ENCODE data around the gene BRSK2.
"Not testable (repeated sequence)": the region's sequence is repeated elsewhere in the genome, so short reads cannot be mapped to it uniquely, and the experiment has no call there.

Gene BRSK2

GRCh38 chr11:1409852-1410125 is 20.1 kb downstream of the BRSK2 start:
- not testable (repeated sequence) for DNase-seq (ENCODE audit: low read depth)

GRCh38 chr11:1410366-1411291 is 20.9 kb downstream of the BRSK2 start:
- DNase-seq (ENCODE audit: low read depth) = no peak

- DNase-seq (ENCODE audit: low read depth) = no peak
Observed at GRCh38 chr11:1411301-1411700, 21.6 kb downstream of the BRSK2 start.

- not testable (repeated sequence) for DNase-seq (ENCODE audit: low read depth)
Observed at GRCh38 chr11:1411739-1412138, 22.0 kb downstream of the BRSK2 start.

- DNase-seq (ENCODE audit: low read depth) = no peak
Observed at GRCh38 chr11:1412377-1413095, 22.8 kb downstream of the BRSK2 start.

- no peak for DNase-seq (ENCODE audit: low read depth)
Observed at GRCh38 chr11:1414650-1415049, 24.9 kb downstream of the BRSK2 start.

GRCh38 chr11:1415631-1416030 is 25.9 kb downstream of the BRSK2 start:
- DNase-seq (ENCODE audit: low read depth) = no peak

GRCh38 chr11:1418192-1418795 is 28.6 kb downstream of the BRSK2 start:
- not testable (repeated sequence) for DNase-seq (ENCODE audit: low read depth)

GRCh38 chr11:1419811-1420210 is 30.1 kb downstream of the BRSK2 start:
- DNase-seq (ENCODE audit: low read depth) = no peak

- DNase-seq (ENCODE audit: low read depth) = no peak
Observed at GRCh38 chr11:1421291-1421690, 31.6 kb downstream of the BRSK2 start.

GRCh38 chr11:1422481-1422880 is 32.7 kb downstream of the BRSK2 start:
- DNase-seq (ENCODE audit: low read depth) = no peak

- DNase-seq (ENCODE audit: low read depth) = no peak
Observed at GRCh38 chr11:1422981-1423380, 33.2 kb downstream of the BRSK2 start.

- not testable (repeated sequence) for DNase-seq (ENCODE audit: low read depth)
Observed at GRCh38 chr11:1423406-1423805, 33.7 kb downstream of the BRSK2 start.

GRCh38 chr11:1425006-1425405 is 35.3 kb downstream of the BRSK2 start:
- DNase-seq (ENCODE audit: low read depth) = no peak

GRCh38 chr11:1425439-1425838 is 35.7 kb downstream of the BRSK2 start:
- no peak for DNase-seq (ENCODE audit: low read depth)

GRCh38 chr11:1428762-1429316 is 39.1 kb downstream of the BRSK2 start:
- DNase-seq (ENCODE audit: low read depth) = no peak

- DNase-seq (ENCODE audit: low read depth) = no peak
Observed at GRCh38 chr11:1433568-1433967, 43.8 kb downstream of the BRSK2 start.

GRCh38 chr11:1433977-1434640 is 44.4 kb downstream of the BRSK2 start:
- DNase-seq (ENCODE audit: low read depth) = no peak

GRCh38 chr11:1435479-1435819 is 45.7 kb downstream of the BRSK2 start:
- not testable (repeated sequence) for DNase-seq (ENCODE audit: low read depth)

- no peak for DNase-seq (ENCODE audit: low read depth)
Observed at GRCh38 chr11:1435820-1436467, 46.2 kb downstream of the BRSK2 start.

GRCh38 chr11:1436468-1437039 is 46.8 kb downstream of the BRSK2 start:
- no peak for DNase-seq (ENCODE audit: low read depth)

All from activated T-cell treated with anti-CD3 and anti-CD28 coated beads for 48 hours (primary cell).